Cardiac muscle cell (in vitro differentiated cells and primary cell): ENCODE data around the gene SFXN1. TPM values are rescaled to one million over a fixed set of nuclear protein-coding genes. Genes with fewer than 3 reads are reported as not detected.
A peak's percentile ranks its signal among the peaks of the same experiment; 100 is the strongest.
"Not testable (repeated sequence)": the region's sequence is repeated elsewhere in the genome, so short reads cannot be mapped to it uniquely, and the experiment has no call there.

Experiments
- DNase-seq, 2 donors: peaks; one replicate each; pipeline versions ENCODE4 v3.0.0 to v3.0.0-alpha.2; 2010 to 2017; ENCODE audit warnings: low read depth in 1 of 2, low spot score in 1 of 2
- H3K27ac ChIP-seq: fragments of 200-600 bp; sonication (generic); 2 replicates; pipeline ENCODE4 v1.5.1; 2016
- H3K27me3 ChIP-seq: fragments of 200-600 bp; sonication (generic); 2 replicates; pipeline ENCODE4 v1.6.0; 2016; ENCODE audit warnings: control low read depth
- H3K36me3 ChIP-seq: fragments of 200-600 bp; sonication (generic); 2 replicates; pipeline ENCODE4 v1.5.1; 2016; ENCODE audit warnings: control low read depth
- H3K4me1 ChIP-seq: fragments of 200-600 bp; sonication (generic); 2 replicates; pipeline ENCODE4 v1.8.1; 2017; ENCODE audit warnings: low read depth, mild to moderate bottlenecking, mixed run types
- H3K4me3 ChIP-seq: fragments of 200-600 bp; sonication (generic); 2 replicates; pipeline ENCODE4 v1.5.1; 2016; ENCODE audit warnings: mild to moderate bottlenecking
- H3K9me3 ChIP-seq: fragments of 200-600 bp; sonication (generic); 2 replicates; pipeline ENCODE4 v1.5.1; 2017; ENCODE audit warnings: low read depth, mild to moderate bottlenecking, control low read depth
- polyA plus RNA-seq: library from polyadenylated mRNA; unstranded; fragments of >200 nt; fragmentation: Nextera tagmentation; extraction: Ambion mirVana; gene quantifications from 2 replicates; pipeline ENCODE4 v1.2.1, GENCODE V29; 2016
- total RNA-seq: library from RNA; depleted of rRNA; stranded (reverse); fragments of >200 nt; gene quantifications from 2 replicates; pipeline ENCODE4 v1.2.3, GENCODE V29; 2016
- TF ChIP-seq, protein P1 (sequence below): IDR thresholded peaks from 2 replicates; pipeline ENCODE4 v1.5.1; 2012; ENCODE audit warnings: low read depth, mild to moderate bottlenecking, low read length

The SFXN1 gene
- total and polyA plus RNA-seq, 2 experiments from 2014 or later = 81.5 to 103 TPM

DNA sequence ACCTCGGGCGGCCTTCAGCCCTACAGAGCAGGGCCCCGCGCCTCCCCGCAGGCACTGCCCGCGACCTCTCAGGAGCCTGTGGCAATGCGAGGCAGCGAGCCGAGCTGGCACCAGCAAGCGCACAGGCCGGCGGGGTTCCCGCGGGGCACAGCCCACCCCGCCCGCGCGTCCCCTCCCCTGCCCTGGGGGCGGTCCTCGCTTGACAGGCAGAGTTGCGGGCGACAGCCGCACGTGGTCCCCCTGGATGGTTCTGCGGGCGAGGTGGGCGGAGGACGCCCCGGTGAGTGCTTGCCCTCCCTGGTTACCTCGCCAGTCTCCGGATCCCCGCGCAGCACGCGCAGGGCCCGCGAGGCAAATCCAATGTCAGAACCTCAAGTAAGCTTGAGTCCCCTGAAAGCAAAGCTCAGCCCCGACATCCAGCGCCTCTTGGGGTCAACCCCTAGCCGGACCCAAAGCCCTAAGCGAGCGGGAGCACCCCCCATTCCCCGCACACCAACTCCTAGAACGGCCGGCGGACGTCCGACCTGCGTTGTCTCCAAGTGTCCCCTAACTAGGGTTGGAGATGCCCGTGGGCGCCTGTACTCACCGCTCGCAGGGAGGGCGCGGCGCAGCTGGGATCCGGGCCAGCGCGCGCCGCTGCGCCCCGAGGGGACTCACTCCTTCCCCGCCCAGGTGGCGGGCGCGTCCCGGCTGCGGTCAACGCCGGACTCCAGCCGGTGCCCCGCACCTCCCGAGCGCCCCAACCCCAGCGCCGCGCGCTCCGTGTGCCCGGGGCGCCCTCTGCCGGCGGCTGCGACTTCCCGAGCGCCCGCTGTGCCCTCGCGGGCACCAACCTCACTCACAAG, 34.1 kb upstream of the SFXN1 start, which contains the start of gene DRD1:
TSS of gene DRD1 (minus strand) at position 123 of the 845 bp plus-strand sequence. CDS start 1,083 bp downstream, outside the sequence.
- Histone ChIP-seq H3K27ac (no peak within 1 kb of the TSS), H3K9me3 (no peaks in the 10 kb centered on the region), H3K4me3 (peak within 1 kb of the TSS; percentile 47), H3K4me1 (no peaks in the 10 kb centered on the region), H3K36me3 (no peaks in the 10 kb centered on the region), H3K27me3 (peaks cover 68% of the 10 kb centered on the region)
- DNase-seq = peak; percentile 18 to 78
- TF ChIP-seq, protein P1, sequence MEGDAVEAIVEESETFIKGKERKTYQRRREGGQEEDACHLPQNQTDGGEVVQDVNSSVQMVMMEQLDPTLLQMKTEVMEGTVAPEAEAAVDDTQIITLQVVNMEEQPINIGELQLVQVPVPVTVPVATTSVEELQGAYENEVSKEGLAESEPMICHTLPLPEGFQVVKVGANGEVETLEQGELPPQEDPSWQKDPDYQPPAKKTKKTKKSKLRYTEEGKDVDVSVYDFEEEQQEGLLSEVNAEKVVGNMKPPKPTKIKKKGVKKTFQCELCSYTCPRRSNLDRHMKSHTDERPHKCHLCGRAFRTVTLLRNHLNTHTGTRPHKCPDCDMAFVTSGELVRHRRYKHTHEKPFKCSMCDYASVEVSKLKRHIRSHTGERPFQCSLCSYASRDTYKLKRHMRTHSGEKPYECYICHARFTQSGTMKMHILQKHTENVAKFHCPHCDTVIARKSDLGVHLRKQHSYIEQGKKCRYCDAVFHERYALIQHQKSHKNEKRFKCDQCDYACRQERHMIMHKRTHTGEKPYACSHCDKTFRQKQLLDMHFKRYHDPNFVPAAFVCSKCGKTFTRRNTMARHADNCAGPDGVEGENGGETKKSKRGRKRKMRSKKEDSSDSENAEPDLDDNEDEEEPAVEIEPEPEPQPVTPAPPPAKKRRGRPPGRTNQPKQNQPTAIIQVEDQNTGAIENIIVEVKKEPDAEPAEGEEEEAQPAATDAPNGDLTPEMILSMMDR = peak; percentile 53

DNA sequence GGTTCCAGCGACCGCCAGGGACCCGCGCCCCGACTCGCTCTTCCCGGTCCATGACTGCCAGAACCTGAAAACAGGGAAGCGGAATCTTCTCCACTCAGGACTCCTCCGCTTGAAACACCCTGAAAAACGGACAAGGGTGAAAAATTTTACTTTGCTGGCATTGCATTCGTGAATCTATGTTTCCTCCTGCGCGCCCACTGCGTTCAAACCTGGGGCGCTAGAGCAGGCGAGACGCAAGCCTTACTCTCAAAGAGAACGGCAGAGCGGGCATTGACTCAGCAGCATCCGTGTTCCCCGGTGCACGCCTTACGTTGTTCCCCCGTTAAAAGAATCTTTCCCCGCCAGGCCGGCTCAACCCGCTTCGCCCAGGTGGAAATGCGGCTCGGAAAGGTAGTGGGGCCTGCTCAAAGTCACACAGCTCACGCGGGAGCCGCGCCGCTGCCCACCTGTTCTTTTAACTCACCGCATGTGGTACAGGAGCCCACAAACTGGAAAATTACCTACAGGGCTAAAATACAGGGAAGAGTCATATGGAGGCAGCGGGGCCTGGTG, 33.4 kb upstream of the SFXN1 start:
- H3K4me3 ChIP-seq = peak overlapping the region; percentile 47
- peaks cover 65% of the 10 kb centered on the region for H3K27me3 ChIP-seq
- H3K36me3 ChIP-seq = no peaks in the 10 kb centered on the region
- H3K4me1 ChIP-seq = no peaks in the 10 kb centered on the region
- TF ChIP-seq, protein P1 = no peak
- no peaks in the 10 kb centered on the region for H3K9me3 ChIP-seq
- no peak for DNase-seq
- no peak overlapping the region for H3K27ac ChIP-seq

DNA sequence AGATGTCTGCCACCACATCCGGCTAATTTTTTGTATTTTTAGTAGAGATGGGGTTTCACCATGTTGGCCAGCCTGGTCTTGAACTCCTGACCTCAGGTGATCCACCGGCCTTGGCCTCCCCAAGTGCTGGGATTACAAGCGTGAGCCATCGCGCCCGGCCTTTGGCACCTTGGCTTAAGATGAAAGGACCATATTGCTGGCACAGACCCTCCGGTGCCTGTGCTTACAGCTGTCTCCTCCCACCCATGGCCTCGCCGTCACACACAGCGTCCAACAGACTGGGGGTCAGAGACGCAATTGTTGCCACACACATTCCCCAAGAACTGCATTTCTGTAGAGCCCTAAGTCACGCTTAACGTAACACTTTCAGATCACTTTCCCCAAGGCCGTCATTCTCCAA, 32.0 kb upstream of the SFXN1 start:
- not testable (repeated sequence) for H3K9me3 ChIP-seq, H3K27ac ChIP-seq, DNase-seq, H3K36me3 ChIP-seq, H3K4me1 ChIP-seq, H3K4me3 ChIP-seq
- H3K27me3 ChIP-seq = peaks cover 60% of the 10 kb centered on the region

DNA sequence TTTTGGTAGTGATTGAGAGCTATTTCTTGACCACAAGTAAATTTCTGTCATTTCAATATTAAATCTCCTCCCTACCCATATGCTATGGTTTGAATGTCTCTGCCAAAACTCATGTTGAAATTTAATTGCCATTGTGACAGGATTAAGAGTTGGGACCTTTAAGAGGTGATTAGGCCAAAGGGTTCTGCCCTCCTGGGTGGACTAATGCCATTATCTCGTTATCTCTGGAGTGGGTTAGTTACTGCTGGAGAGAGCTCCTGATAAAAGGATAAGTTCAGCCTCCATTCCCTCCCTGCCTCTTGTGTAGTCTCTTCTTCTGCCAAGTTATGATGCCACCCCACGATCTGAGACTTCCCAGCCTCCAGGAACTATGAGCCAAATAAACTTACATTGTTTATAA, 30.8 kb upstream of the SFXN1 start:
- H3K36me3 ChIP-seq = no peaks in the 10 kb centered on the region
- TF ChIP-seq, protein P1 = no peak
- no peak overlapping the region for H3K27ac ChIP-seq
- no peaks in the 10 kb centered on the region for H3K9me3 ChIP-seq
- H3K4me3 ChIP-seq = no peak overlapping the region
- H3K4me1 ChIP-seq = no peaks in the 10 kb centered on the region
- H3K27me3 ChIP-seq = peaks cover 55% of the 10 kb centered on the region
- no peak for DNase-seq

DNA sequence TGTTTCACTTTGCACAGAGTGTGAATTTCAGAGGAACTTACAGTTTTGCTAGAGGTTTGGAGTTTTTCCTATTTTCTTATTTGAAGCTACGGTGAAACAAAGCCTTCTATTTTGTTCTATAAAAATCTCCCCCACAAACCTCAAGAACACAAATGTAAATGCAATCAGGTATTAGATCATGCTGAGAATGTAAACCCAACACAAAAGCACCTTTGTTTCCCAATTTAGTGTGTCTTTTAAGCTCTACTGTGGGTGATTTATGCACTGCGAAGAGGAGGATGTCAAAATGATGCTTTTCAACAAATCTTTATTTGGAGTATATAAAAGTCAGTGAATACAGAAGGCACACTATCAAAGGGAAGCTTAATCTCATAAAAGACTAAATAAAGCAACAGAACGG, 30.1 kb upstream of the SFXN1 start:
- Histone ChIP-seq H3K4me3 (no peak overlapping the region), H3K9me3 (no peaks in the 10 kb centered on the region), H3K27ac (no peak overlapping the region), H3K36me3 (no peaks in the 10 kb centered on the region), H3K27me3 (peaks cover 53% of the 10 kb centered on the region), H3K4me1 (no peaks in the 10 kb centered on the region)
- DNase-seq = no peak
- TF ChIP-seq, protein P1 = no peak

DNA sequence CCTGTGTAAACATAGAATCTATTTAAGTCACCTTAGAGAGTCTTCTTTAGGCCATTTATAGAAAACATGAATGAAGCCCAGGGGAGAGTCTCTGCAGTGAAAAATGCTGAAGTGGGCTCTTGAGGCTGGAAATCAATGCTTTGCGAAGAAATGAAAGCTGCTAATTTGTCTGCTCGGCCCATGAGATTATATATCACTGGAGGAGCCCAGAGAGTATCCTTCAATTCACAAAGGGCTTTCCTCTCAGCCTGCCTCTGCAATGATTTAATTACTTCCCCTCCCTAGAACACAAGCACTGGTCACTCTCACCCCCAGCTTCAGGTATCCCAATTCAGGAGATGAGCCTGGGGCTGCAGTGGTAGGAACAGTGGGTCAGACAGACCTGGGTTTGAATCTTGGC, 26.2 kb upstream of the SFXN1 start:
- Histone ChIP-seq H3K27me3 (peaks cover 28% of the 10 kb centered on the region), H3K4me1 (no peaks in the 10 kb centered on the region), H3K4me3 (no peak overlapping the region), H3K27ac (no peak overlapping the region), H3K36me3 (no peaks in the 10 kb centered on the region), H3K9me3 (no peaks in the 10 kb centered on the region)
- DNase-seq = no peak
- TF ChIP-seq, protein P1 = no peak

DNA sequence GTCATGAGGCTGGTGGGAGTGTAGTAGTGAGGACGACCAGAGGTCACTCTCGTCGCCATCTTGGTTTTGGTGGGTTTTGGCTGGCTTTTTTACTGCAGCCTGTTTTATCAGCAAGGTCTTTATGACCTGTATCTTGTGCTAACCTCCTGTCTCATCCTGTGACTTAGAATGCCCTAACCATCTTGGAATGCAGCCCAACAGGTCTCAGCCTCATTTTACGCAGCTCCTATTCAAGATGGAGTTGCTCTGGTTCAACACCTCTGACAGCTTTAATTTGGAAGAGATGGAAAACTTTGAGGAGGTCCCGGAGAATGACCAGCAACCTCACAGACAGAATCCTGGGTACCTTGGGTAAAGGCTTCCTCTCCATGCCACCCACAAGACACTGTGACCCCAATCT, 24.0 kb upstream of the SFXN1 start:
- H3K4me3 ChIP-seq, DNase-seq, H3K9me3 ChIP-seq, H3K27ac ChIP-seq, H3K4me1 ChIP-seq, H3K36me3 ChIP-seq: not testable (repeated sequence)
- H3K27me3 ChIP-seq = peaks cover 22% of the 10 kb centered on the region
